ENCODE measurements around the gene BEAN1.

- TF ChIP-seq CTCF (IDR thresholded peaks at IDR 0.05) (no peak), POLR2AphosphoS5 (IDR thresholded peaks at IDR 0.05) (no peak), EP300 (IDR thresholded peaks at IDR 0.05) (no peak)
Observed at GRCh38 chr16:66508248-66508913, 81.3 kb downstream of the BEAN1 start.
